Measurements from ENCODE around the gene CD81.

CD81 gene

DNA sequence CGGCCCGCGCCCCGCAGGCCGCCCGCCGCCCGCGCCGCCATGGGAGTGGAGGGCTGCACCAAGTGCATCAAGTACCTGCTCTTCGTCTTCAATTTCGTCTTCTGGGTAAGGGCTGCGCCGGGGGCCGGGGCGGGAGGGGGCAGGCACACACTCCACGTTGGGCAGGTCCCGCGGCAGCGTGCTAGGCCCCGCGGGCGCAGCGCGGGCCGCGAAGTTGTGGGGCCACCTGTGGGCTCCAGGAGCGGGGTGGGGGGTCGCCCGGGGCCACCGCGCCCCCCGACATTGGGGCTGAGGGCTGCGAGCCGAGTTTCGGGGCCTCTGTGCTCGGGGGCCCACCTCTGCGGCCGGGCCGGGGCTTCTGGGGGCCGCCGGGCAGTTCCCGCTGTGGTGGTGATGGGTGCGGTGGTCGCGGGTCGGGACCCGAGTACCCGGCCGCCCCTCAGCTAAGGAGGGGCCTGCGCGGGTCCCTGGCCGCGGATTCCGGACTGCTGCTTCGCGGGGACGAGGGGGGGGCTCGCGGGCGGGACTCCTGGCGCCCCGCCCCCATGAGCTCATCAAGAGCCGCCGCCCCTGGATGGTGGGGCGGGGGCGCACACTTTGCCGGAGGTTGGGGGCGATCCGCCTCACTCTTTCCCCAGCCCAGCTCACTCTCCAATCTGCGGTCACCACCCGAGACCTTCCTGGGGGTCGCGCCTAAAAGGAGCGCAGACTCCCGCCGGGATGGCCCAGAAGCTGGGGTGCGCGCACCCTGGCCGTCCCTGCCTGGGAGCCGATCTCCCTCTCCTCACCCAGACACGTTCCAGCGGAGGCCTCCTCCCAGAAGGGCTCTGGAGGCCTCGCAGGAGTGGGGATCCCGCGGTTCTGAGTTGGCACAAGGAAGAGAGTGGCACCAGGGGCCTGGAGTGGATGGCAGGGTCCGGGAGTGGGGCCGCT, 667 bp downstream of the CD81 start:
- peak; percentile 52 for DNase-seq

- DNase-seq, result no peak
Measured at GRCh38 chr11:2378527-2379210, 1.6 kb downstream of the CD81 start.

- DNase-seq, result no peak
Measured at GRCh38 chr11:2379466-2380174, 2.5 kb downstream of the CD81 start.

GRCh38 chr11:2380396-2380795, 3.3 kb downstream of the CD81 start:
- DNase-seq, result no peak

DNA sequence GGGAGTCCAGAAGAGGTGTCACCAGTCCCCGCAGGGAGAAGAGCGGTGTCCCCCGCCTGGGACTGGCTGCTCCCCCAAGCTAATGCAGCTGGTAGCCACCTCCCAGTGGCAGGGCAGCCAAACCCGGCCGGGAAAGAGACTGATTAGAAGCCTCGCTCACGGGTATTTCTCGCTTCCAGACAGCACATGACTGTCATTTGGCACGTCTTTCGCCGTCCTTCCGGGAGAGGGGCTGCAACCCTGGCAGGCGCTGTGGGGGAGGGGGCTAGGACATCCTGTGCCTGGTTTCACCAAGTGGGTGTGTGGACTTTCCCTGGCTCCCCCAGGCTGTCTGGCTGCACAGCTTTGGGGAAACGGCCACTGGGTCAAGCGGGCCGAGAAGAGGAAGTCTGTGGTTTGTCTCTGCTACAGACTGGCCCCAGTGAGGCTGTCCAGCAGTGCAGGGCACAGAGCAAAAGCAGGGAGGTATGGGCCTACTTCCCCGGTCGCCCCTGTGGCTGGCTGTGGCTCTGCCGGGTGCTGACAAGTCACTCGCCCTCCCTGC, 3.8 kb downstream of the CD81 start:
- no peak for DNase-seq

DNA sequence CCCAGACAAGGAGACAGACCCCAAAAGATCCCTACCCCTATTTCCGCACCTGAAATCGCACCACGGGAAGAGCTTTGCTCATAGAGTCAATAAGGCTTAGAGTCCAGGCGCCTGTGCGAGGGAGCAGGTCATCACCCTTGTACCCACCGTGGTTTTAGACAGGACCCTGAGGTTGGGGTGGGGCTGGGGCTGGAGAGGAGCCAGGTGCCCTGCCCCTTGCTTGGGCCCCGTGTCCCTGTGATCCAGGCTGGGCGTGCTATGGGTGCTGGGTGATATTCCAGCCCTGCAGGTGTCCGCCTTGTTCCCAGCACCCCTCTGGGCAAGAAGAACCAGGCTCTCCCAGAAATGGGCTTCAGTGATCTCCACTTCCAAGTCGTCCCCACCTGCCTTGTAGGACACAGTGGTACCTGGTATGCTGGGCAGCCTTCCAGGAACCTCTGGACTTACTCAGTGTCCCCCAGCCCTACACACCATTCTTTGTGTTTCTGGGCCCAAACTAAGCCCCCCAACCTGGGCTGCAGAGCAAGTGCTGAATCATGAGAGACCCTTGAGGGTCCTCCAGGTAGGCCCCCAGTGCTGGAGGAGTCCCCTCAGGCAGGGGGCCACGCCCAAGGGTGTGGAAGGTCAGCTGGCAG, 4.5 kb downstream of the CD81 start:
- DNase-seq, result no peak

DNA sequence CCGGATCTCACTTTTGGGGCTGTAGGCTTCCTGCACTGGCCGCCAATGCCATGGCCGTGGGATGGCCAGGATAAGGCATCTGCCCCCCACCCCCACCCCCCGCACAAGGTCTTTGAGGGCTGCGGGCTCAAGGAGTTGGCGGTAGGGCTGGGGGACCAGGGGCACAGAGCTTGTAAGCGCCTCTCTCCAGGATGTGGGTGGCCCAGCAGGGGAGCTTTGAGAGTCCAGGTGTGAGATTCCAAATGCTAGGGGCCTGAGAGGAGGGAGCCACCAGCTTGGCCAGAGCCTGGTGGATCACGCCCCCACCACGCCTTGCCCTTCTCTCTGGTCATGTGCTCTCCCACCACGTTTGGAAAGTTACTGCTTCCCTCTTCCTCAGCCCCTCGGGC, 5.0 kb downstream of the CD81 start:
- no peak for DNase-seq

GRCh38 chr11:2382936-2383851, 6.1 kb downstream of the CD81 start:
- no peak for DNase-seq

GRCh38 chr11:2383852-2384804, 7.0 kb downstream of the CD81 start:
- DNase-seq, result no peak

DNA sequence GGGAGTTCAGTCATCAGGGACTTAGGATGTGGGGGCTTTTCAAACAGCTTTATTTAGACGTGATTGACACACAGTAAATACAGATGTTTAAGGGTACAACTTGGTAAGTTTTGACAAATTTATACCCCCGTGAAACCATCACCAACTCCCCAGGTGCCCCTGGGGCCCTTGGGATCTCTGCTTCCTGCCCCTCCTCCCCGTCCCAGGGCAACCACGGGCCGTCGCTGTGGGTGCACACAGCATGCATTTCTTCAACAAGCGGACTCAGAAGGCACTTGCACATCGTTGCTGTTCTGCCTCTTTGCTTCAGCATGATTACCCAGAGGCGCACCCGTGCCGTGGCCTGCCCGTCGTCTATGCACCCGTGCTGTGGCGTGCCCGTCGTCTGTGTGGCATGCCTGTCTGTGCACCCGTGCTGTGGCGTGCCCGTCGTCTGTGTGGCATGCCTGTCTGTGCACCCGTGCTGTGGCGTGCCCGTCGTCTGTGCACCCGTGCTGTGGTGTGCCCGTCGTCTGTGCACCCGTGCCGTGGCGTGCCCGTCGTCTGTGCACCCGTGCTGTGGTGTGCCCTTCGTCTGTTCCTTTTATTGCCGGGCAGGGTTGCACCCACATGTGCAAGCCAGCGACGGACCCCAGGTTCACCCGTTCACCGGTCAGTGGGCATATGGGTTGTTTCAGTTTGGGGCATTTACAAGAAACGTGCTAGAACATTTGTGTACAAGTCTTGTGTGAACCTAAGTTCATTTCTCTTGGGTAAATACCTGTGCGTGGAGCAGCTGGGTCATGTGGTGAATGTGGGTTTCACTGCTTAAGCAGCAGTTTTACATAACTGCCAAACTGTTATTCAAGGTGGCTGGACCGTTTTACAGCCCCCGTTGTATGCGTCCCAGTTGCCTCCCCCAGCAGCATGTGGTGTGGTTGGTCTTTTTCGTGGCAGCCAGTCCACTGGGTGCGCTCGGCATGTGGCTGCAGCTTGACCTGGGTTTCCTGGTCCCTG, 8.3 kb downstream of the CD81 start:
- no peak for DNase-seq

- DNase-seq, result no peak
Measured at GRCh38 chr11:2386591-2386990, 9.5 kb downstream of the CD81 start.

- DNase-seq, result peak; percentile 32
Measured at GRCh38 chr11:2387266-2387987, 10.3 kb downstream of the CD81 start.

- no peak for DNase-seq
Measured at GRCh38 chr11:2388431-2389376, 11.6 kb downstream of the CD81 start.

DNA sequence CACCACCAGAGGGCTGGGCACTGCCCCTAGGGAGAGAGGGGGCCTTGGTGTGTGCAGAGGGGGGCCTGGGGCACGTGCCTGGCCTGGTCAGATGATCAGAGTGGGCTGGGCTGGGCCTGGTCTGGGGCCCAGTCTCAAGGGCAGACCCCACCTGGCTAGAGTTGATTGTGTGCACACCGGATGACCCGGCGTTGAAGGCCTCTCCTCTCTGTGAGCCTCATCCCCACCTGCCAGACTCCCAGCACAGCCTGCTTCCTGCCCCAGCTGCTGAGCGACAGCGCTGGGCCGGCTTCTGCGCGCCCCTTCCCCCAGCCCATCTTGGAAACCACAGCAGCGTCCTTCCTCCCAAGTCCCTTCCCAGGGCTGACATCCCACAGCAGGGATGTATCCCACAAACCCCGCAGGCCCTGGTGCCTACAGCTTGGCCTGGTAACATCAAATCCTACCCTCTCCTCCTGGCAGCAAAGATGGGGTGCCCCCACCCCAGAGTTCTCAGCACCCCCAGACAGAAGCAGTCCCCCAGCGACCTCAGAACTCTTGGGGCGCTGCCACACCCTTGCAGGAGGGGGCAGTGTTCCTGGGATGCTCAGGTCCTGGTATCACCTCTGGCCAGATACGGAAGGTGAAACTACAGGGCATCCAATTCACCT, 12.4 kb downstream of the CD81 start:
- DNase-seq, result no peak

GRCh38 chr11:2390091-2390724, 13.1 kb downstream of the CD81 start:
- DNase-seq, result no peak

DNA sequence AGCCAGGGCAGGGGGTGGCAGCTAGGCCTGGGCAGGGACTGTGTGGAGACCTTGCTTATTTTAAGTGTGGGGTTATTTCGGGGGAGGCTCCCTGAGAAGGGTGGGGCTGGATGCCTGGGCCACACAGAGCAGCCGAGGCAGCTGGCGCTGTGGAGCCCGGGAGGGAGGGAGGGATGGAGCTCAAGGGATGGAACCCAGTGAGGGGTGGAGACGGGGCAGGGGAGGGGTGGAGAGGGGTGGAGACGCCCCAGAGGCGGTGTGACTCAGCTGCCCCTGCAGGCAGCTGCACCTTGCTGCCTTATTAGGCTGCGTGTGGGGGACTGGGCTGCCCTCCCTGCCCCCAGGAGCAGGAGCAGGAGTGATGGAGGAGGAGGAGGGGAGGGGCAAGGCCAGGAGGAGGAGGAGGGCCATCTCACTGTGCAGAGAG, 13.6 kb downstream of the CD81 start:
- DNase-seq, result peak; percentile 69

All from COR-L47 (cell line).